ENCODE measurements around the gene MEOX1.

DNA sequence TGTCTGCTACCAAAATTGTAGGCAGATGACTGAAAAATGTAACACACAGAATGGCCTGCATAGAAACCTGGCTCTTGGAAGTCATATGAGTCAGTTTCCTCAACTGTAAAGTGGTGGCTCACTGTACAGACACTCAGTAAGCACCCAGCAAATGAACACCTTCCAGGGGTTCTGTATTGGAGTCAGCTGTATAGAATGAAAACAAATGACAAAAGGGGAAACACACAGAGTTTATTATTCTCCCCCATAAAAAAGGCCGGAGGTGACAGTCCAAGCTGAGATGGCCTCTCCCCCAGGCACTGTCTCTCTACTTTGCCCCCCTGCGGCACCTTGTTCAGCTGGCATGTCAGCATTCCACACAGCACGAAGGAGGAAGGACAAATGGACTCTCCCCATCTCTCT lies 6.2 kb upstream of the MEOX1 start:
- no peak for TF ChIP-seq POLR2A (IDR thresholded peaks at IDR 0.05; ENCODE audit: low read length)
- no peak for TF ChIP-seq GATA1 (IDR thresholded peaks at IDR 0.05; ENCODE audit: low read depth, low read length)

Measured in erythroblast (primary cell).